Upper lobe of left lung (tissue), 4 donors: ENCODE results near the gene PHF23.

Experiments
- POLR2A ChIP-seq, 4 donors: fragments of 450-650 bp; IDR thresholded peaks; one replicate each; pipeline ENCODE4 v1.5.1; 2016 to 2017; ENCODE audit warnings: antibody characterized with exemption in 4 of 4, mild to moderate bottlenecking in 2 of 4
- POLR2AphosphoS5 ChIP-seq, 2 donors: sonication (generic); formaldehyde crosslinking; IDR thresholded peaks; one replicate each; pipeline ENCODE4 v1.5.1; 2017; ENCODE audit warnings: antibody characterized with exemption in 2 of 2
- TF ChIP-seq, protein P1 (sequence below), 6 experiments: fragments of 450-650 bp in 4 of 6; fragments of 200-600 bp in 2 of 6; sonication (generic) in 2 of 6; IDR thresholded peaks; one replicate each; pipeline ENCODE4 v1.5.1; 2016 to 2019; ENCODE audit warnings: antibody characterized with exemption in 6 of 6

DNA sequence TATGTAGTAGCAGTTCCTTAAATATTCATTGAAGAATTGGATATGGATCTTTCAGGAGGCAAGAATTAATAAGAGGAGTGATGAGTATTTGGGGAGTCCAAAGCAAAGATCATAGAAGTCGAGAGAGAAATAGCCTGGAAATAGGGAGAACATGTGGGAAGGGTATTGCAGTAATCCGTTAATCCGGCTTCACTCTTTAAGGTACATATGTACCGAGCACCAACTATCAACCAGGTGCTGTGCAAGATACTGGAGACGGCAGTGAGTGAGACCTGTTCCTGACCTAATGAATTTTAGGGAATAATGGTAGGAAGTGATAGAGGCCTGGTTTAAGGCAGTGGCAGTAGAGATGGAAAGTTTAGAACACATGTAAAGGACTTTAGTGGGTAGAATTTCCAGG lies 13.8 kb upstream of the PHF23 start:
- TF ChIP-seq, protein P1, sequence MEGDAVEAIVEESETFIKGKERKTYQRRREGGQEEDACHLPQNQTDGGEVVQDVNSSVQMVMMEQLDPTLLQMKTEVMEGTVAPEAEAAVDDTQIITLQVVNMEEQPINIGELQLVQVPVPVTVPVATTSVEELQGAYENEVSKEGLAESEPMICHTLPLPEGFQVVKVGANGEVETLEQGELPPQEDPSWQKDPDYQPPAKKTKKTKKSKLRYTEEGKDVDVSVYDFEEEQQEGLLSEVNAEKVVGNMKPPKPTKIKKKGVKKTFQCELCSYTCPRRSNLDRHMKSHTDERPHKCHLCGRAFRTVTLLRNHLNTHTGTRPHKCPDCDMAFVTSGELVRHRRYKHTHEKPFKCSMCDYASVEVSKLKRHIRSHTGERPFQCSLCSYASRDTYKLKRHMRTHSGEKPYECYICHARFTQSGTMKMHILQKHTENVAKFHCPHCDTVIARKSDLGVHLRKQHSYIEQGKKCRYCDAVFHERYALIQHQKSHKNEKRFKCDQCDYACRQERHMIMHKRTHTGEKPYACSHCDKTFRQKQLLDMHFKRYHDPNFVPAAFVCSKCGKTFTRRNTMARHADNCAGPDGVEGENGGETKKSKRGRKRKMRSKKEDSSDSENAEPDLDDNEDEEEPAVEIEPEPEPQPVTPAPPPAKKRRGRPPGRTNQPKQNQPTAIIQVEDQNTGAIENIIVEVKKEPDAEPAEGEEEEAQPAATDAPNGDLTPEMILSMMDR (IDR thresholded peaks at IDR 0.05) = no peak
- TF ChIP-seq POLR2AphosphoS5 (IDR thresholded peaks at IDR 0.05) = no peak
- no peak for TF ChIP-seq POLR2A (IDR thresholded peaks at IDR 0.05)
